ENCODE results near the gene TUT1.

DNA sequence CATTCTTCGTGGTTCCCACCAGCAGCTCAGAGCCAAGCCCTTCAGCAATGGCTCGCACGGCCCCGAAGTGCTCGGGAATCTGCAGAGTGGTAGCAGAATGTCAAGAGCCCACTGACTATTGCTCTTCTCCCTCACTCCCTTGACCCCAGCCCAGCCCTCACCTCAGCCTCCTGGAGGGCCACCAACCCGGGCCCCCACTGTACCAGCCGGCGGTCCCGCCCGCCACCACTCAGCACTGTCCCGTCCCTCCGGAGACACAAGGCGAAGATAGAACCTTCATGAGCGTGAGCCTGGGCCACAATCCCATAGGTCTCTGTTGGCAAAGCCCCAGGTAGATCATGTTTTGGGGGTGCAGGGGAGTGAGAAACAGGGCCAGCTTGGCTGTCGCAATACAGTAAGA, 14.6 kb upstream of the TUT1 start:
- TF ChIP-seq, protein P1, sequence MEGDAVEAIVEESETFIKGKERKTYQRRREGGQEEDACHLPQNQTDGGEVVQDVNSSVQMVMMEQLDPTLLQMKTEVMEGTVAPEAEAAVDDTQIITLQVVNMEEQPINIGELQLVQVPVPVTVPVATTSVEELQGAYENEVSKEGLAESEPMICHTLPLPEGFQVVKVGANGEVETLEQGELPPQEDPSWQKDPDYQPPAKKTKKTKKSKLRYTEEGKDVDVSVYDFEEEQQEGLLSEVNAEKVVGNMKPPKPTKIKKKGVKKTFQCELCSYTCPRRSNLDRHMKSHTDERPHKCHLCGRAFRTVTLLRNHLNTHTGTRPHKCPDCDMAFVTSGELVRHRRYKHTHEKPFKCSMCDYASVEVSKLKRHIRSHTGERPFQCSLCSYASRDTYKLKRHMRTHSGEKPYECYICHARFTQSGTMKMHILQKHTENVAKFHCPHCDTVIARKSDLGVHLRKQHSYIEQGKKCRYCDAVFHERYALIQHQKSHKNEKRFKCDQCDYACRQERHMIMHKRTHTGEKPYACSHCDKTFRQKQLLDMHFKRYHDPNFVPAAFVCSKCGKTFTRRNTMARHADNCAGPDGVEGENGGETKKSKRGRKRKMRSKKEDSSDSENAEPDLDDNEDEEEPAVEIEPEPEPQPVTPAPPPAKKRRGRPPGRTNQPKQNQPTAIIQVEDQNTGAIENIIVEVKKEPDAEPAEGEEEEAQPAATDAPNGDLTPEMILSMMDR (IDR thresholded peaks at IDR 0.05; ENCODE audit: low read depth, low read length), result no peak
- TF ChIP-seq EZH2phosphoT487 (IDR thresholded peaks at IDR 0.05; ENCODE audit: low read depth), result no peak
